Measurements from ENCODE around the gene FOXO1. TPM values are rescaled to one million over a fixed set of nuclear protein-coding genes. Genes with fewer than 3 reads are reported as not detected.

FOXO1 gene
- total and polyA plus RNA-seq, 12 donors = 3.4 to 31.2 (median 15.8) TPM

- ATAC-seq (no peak), DNase-seq (no peak)
- no peak overlapping the region for H3K27ac ChIP-seq
- no peak overlapping the region for H3K4me3 ChIP-seq
- H3K9me3 ChIP-seq = no peaks in the 10 kb centered on the region
- peaks cover 15 to 87% (median 64%) of the 10 kb centered on the region in 9 donors for H3K4me1 ChIP-seq
- 53 to 63% methylated on average over 2 of the region's 2 CpGs for WGBS, 2 donors
- TF ChIP-seq CTCF (IDR thresholded peaks at IDR 0.05) = no peak
- H3K27me3 ChIP-seq = no peaks in the 10 kb centered on the region
- no peaks in the 10 kb centered on the region for H3K36me3 ChIP-seq
- intact Hi-C loops (cut with DNase I) = loop anchor here in 1 of 10 donors (10.0 kb wide), 1 partner anchor 58 kb away; no protein-coding TSS in a partner anchor
These were observed 13.9 kb downstream of the FOXO1 start for GRCh38 chr13:40652588-40652940.

GRCh38 chr13:40651866-40652587 lies 14.4 kb downstream of the FOXO1 start:
- Histone ChIP-seq H3K27me3 (no peaks in the 10 kb centered on the region), H3K27ac (no peak overlapping the region), H3K9me3 (no peaks in the 10 kb centered on the region), H3K36me3 (no peaks in the 10 kb centered on the region), H3K4me1 (peaks cover 13 to 87% (median 63%) of the 10 kb centered on the region in 9 donors), H3K4me3 (no peak overlapping the region)
- DNase-seq = no peak
- intact Hi-C loops (cut with DNase I) = loop anchor here in 1 of 10 donors (10.0 kb wide), 1 partner anchor 57 kb away; no protein-coding TSS in a partner anchor
- no peak for TF ChIP-seq CTCF (IDR thresholded peaks at IDR 0.05)
- 91 to 92% methylated on average over 14 of the region's 14 CpGs for WGBS, 2 donors
- ATAC-seq = no peak

GRCh38 chr13:40648841-40649240 lies 17.6 kb downstream of the FOXO1 start:
- H3K27me3 ChIP-seq = no peaks in the 10 kb centered on the region
- H3K4me1 ChIP-seq = peaks cover 10 to 96% (median 73%) of the 10 kb centered on the region in 9 donors
- no peak for TF ChIP-seq CTCF (IDR thresholded peaks at IDR 0.05)
- WGBS, 2 donors = 17 to 22% methylated on average over 3 of the region's 3 CpGs
- H3K9me3 ChIP-seq = no peaks in the 10 kb centered on the region
- intact Hi-C loops (cut with DNase I) = no loop called here
- DNase-seq (no peak), ATAC-seq (peak in 3 of 8 donors; percentile 11 to 29 (median 27))
- H3K4me3 ChIP-seq = no peak overlapping the region
- peak overlapping the region in 3 of 10 donors; percentile 2 to 22 (median 3) for H3K27ac ChIP-seq
- no peaks in the 10 kb centered on the region for H3K36me3 ChIP-seq

GRCh38 chr13:40648040-40648439 lies 18.4 kb downstream of the FOXO1 start:
- Histone ChIP-seq H3K27ac (peak overlapping the region in 1 of 10 donors; percentile 2), H3K4me1 (peaks cover 10 to 91% (median 73%) of the 10 kb centered on the region in 9 donors), H3K27me3 (no peaks in the 10 kb centered on the region), H3K36me3 (no peaks in the 10 kb centered on the region), H3K4me3 (no peak overlapping the region), H3K9me3 (no peaks in the 10 kb centered on the region)
- DNase-seq (no peak), ATAC-seq (peak in 3 of 8 donors; percentile 23 to 33 (median 26))
- WGBS, 2 donors = 50 to 58% methylated on average over 2 of the region's 2 CpGs
- intact Hi-C loops (cut with DNase I) = no loop called here
- TF ChIP-seq CTCF (IDR thresholded peaks at IDR 0.05) = no peak

All from heart right ventricle (tissue), 16 donors.